Measurements from ENCODE around the gene ZNF891.

- no peak for TF ChIP-seq EZH2 (IDR thresholded peaks at IDR 0.05; ENCODE audit: borderline replicate concordance)
- no peak for TF ChIP-seq CTCF (IDR thresholded peaks at IDR 0.05; ENCODE audit: poor library complexity)
- no peak for TF ChIP-seq EZH2phosphoT487 (IDR thresholded peaks at IDR 0.05; ENCODE audit: low read depth, severe bottlenecking, unreplicated experiment)
These were observed 68.1 kb downstream of the ZNF891 start for GRCh38 chr12:133061954-133062353.

All from hepatocyte (in vitro differentiated cells).